ENCODE data around the gene RGS3.

The RGS3 gene

GRCh38 chr9:113516840-113517577, 53.5 kb downstream of the RGS3 start:
- Histone ChIP-seq H3K9me3 (ENCODE audit: control insufficient read depth, insufficient read depth, low read depth, low read length) (no peaks in the 10 kb centered on the region), H3K4me3 (ENCODE audit: low read depth, low read length) (no peak overlapping the region), H3K27ac (ENCODE audit: extremely low read depth, low read depth, low read length) (no peak overlapping the region), H3K4me1 (ENCODE audit: control insufficient read depth, insufficient read depth, low read length) (no peaks in the 10 kb centered on the region), H3K36me3 (ENCODE audit: control insufficient read depth in 2 of 2, insufficient read depth in 1 of 2, low read length in 2 of 2) (no peaks in the 10 kb centered on the region; a peak in 1 of 3 replicates)
- POLR2A ChIA-PET = interaction anchor here (0.6 kb wide), 1 partner anchor 33 kb away, joined by 4 read pairs; no protein-coding TSS in a partner anchor
- no peak for TF ChIP-seq SALL2 (tag by site-specific recombination; IDR thresholded peaks at IDR 0.05; ENCODE audit: borderline replicate concordance)
- TF ChIP-seq PATZ1 (tag by site-specific recombination; IDR thresholded peaks at IDR 0.05) = no peak
- no peak for TF ChIP-seq ZNF777 (tag by site-specific recombination; IDR thresholded peaks at IDR 0.05; ENCODE audit: borderline replicate concordance)
- TF ChIP-seq ZNF518A (tag by site-specific recombination; conservative IDR thresholded peaks at IDR 0.05; ENCODE audit: low read depth) = no peak
- TF ChIP-seq ZNF311 (tag by site-specific recombination; IDR thresholded peaks at IDR 0.05; ENCODE audit: borderline replicate concordance) = no peak
- TF ChIP-seq BCL11B (tag by site-specific recombination; IDR thresholded peaks at IDR 0.05; ENCODE audit: low read depth) = no peak
- TF ChIP-seq ZNF623 (tag by site-specific recombination; IDR thresholded peaks at IDR 0.05) = no peak
- no peak for TF ChIP-seq ZNF830 (tag by site-specific recombination; IDR thresholded peaks at IDR 0.05; ENCODE audit: low read depth)
- no peak for TF ChIP-seq GLIS1 (tag by site-specific recombination; IDR thresholded peaks at IDR 0.05)
- CTCF ChIA-PET = interaction anchor here (0.6 to 1.8 kb wide), 7 partner anchors 9 to 1442 kb away, joined by 3 to 5 read pairs (median 3); no protein-coding TSS in a partner anchor

GRCh38 chr9:113519426-113520108, 56.0 kb downstream of the RGS3 start:
- ChIA-PET POLR2A (no interaction called here), CTCF (interaction anchor here (0.5 to 0.6 kb wide), 2 partner anchors 74 to 111 kb away, joined by 3 read pairs; no protein-coding TSS in a partner anchor)
- Histone ChIP-seq H3K27ac (ENCODE audit: extremely low read depth, low read depth, low read length) (no peak overlapping the region), H3K36me3 (ENCODE audit: control insufficient read depth in 2 of 2, insufficient read depth in 1 of 2, low read length in 2 of 2) (no peaks in the 10 kb centered on the region; a peak in 1 of 3 replicates), H3K4me1 (ENCODE audit: control insufficient read depth, insufficient read depth, low read length) (no peaks in the 10 kb centered on the region), H3K9me3 (ENCODE audit: control insufficient read depth, insufficient read depth, low read depth, low read length) (no peaks in the 10 kb centered on the region), H3K4me3 (ENCODE audit: low read depth, low read length) (no peak overlapping the region)
- TF ChIP-seq ZNF785 (tag by site-specific recombination; IDR thresholded peaks at IDR 0.05) (no peak), ZNF302 (tag by site-specific recombination; IDR thresholded peaks at IDR 0.05; ENCODE audit: low read depth) (no peak), GFI1B (tag by site-specific recombination; IDR thresholded peaks at IDR 0.05) (no peak), MZF1 (tag by site-specific recombination; IDR thresholded peaks at IDR 0.05; ENCODE audit: borderline replicate concordance) (no peak), ZNF747 (tag by site-specific recombination; IDR thresholded peaks at IDR 0.05) (no peak), ZNF707 (tag by site-specific recombination; IDR thresholded peaks at IDR 0.05) (no peak), ZNF561 (tag by site-specific recombination; IDR thresholded peaks at IDR 0.05; ENCODE audit: borderline replicate concordance) (no peak), KLF10 (tag by site-specific recombination; IDR thresholded peaks at IDR 0.05) (no peak), ZNF529 (tag by site-specific recombination; IDR thresholded peaks at IDR 0.05; ENCODE audit: insufficient replicate concordance) (no peak), ZNF777 (tag by site-specific recombination; IDR thresholded peaks at IDR 0.05; ENCODE audit: borderline replicate concordance) (no peak), EGR2 (tag by site-specific recombination; IDR thresholded peaks at IDR 0.05; ENCODE audit: low read depth) (no peak), ZBTB49 (tag by site-specific recombination; IDR thresholded peaks at IDR 0.05; ENCODE audit: low read depth) (no peak), ZNF239 (tag by site-specific recombination; IDR thresholded peaks at IDR 0.05) (no peak), YY2 (tag by site-specific recombination; IDR thresholded peaks at IDR 0.05) (no peak), ZNF155 (tag by site-specific recombination; IDR thresholded peaks at IDR 0.05) (no peak)

Measured in HEK293 (cell line).